ENCODE measurements around the gene SNX8.

The SNX8 gene

DNA sequence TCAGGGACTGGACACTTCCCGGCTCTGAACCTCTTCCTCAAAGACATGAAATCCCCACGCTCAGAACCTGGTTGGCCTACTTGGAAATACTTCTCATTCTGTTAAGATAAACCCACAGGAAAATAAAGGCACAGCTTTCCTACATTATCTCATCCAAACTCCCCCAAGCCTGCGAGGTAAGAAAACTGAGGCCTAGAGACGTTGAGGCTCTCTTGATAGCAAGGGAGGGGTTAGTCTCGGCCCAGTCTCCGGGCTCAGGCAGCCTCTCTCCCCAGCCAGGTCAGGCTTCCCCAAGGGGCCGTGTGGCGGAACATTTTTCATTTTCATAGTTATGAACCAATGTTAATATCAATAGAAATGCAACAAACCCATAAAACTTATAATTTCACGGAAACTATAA lies 35.8 kb upstream of the SNX8 start:
- no peak for TF ChIP-seq GATA3 (IDR thresholded peaks at IDR 0.05; ENCODE audit: low read depth, low read length)
- no peak for TF ChIP-seq GATA2 (IDR thresholded peaks at IDR 0.05; ENCODE audit: low read depth, low read length)

GRCh38 chr7:2336626-2337299 lies 22.5 kb upstream of the SNX8 start:
- TF ChIP-seq GATA2 (IDR thresholded peaks at IDR 0.05; ENCODE audit: low read depth, low read length) (no peak), GATA3 (IDR thresholded peaks at IDR 0.05; ENCODE audit: low read depth, low read length) (no peak)

DNA sequence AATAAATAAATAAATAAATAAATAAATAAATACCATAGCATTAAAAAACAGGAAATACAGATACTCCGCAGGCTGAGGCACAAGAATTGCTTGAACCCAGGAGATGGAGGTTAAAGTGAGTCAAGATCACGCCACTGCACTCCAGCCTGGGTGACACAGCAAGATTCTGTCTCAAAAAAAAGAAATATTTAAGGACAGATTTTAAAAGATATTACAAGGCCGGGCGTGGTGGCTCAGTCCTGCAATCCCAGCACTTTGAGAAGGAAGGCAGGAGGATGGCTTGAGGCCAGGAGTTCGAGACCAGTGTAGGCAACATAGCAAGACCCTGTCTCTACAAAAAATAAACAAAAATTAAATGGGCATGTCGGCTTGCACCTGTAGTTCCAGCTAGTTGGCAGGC lies 17.5 kb upstream of the SNX8 start:
- TF ChIP-seq GATA3 (IDR thresholded peaks at IDR 0.05; ENCODE audit: low read depth, low read length) = no peak
- TF ChIP-seq GATA2 (IDR thresholded peaks at IDR 0.05; ENCODE audit: low read depth, low read length) = no peak

DNA sequence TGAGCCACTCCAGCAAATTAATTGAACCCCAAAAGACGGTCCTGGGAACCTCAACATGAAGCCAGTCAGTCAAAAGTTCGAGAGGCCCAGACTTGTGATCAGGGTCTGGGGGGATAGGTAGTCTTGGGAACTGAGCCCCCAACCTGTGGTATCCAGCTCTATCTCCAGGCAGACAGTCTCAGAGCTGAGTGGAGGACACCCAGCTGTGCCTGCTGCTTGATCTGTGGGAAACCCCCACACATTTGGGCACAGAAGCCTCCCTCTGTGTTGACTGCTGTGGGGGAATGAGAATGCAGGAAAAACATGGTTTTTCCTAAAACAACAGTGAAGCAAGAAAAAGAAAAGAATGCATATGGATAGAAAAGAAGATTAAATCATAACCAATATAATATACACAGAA lies 16.3 kb upstream of the SNX8 start:
- TF ChIP-seq GATA3 (IDR thresholded peaks at IDR 0.05; ENCODE audit: low read depth, low read length) (no peak), GATA2 (IDR thresholded peaks at IDR 0.05; ENCODE audit: low read depth, low read length) (no peak)

DNA sequence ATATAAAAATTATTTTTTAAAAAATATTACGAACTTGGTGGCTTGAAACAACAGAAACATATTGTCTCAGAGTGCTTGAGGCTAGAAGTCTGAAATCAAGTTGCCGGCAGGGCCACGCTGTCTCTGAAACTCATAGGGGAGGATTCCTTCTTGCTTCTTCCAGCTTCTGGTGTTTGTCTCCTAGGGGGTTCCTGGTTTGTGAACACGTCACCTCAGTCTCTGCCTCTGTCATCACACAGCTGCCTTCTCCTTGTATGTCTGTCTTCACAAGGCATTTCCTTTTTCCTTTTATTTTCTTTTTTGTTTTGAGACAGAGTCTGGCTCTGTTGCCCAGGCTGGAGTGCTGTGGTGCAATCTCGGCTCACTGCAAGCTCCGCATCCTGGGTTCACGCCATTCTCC lies 12.7 kb upstream of the SNX8 start:
- TF ChIP-seq GATA3 (IDR thresholded peaks at IDR 0.05; ENCODE audit: low read depth, low read length) (no peak), GATA2 (IDR thresholded peaks at IDR 0.05; ENCODE audit: low read depth, low read length) (no peak)

GRCh38 chr7:2325162-2325561 lies 10.9 kb upstream of the SNX8 start:
- no peak for TF ChIP-seq GATA2 (IDR thresholded peaks at IDR 0.05; ENCODE audit: low read depth, low read length)
- TF ChIP-seq GATA3 (IDR thresholded peaks at IDR 0.05; ENCODE audit: low read depth, low read length) = no peak

GRCh38 chr7:2321020-2321419 lies 6.8 kb upstream of the SNX8 start:
- TF ChIP-seq GATA3 (IDR thresholded peaks at IDR 0.05; ENCODE audit: low read depth, low read length) (no peak), GATA2 (IDR thresholded peaks at IDR 0.05; ENCODE audit: low read depth, low read length) (no peak)

GRCh38 chr7:2317556-2318293 lies 3.5 kb upstream of the SNX8 start:
- TF ChIP-seq GATA3 (IDR thresholded peaks at IDR 0.05; ENCODE audit: low read depth, low read length) (no peak), GATA2 (IDR thresholded peaks at IDR 0.05; ENCODE audit: low read depth, low read length) (no peak)

- no peak for TF ChIP-seq GATA2 (IDR thresholded peaks at IDR 0.05; ENCODE audit: low read depth, low read length)
- no peak for TF ChIP-seq GATA3 (IDR thresholded peaks at IDR 0.05; ENCODE audit: low read depth, low read length)
These were observed 2.3 kb upstream of the SNX8 start for GRCh38 chr7:2316578-2316977.

DNA sequence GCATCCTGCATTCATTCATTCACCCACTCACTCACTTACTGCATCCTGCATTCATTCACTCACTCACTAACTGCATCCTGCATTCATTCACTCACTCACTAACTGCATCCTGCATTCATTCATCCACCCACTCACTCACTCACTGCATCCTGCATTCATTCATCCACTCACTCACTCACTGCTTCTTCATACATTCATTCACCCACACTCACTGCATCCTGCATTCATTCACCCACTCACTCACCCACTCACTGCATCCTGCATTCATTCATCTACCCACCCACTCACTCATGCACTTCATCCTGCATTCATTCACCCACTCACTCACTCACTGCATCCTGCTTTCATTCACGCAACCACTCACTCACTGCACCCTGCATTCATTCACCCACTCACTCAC lies 1.5 kb upstream of the SNX8 start:
- TF ChIP-seq GATA3 (IDR thresholded peaks at IDR 0.05; ENCODE audit: low read depth, low read length) = no peak

DNA sequence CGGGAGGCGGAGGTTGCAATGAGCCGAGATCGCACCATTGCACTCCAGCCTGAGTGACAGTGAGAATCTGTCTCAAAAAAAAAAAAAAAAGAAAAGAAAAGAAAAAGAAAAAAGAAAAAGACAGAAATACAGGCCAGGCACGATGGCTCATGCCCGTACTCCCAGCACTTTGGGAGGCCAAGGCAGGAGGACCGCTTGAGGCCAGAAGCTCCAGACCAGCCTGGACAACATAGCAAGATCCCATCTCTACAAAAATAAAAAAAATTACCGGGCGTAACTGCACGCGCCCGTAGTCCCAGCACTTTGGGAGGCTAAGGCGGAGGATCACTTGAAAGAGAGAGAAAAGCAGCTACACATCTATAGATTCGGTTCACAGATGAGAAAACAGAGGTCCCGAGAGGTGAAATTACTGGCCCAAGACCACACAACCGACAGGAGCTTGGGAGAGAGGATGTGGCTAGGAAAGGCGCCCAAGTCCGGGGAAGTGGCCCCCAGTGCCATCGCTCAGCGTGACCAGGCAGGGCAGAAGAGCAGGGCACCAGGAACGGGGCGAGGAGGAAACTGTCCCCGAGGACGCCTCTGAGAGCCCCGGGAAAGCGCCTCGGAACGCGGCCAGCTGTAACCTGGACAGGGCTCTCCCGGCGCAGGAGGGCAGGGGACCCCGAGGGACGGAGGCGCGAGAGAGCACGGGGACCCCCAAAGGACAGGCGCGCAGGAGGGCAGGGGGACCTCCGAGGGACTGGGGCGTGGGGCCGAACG lies 612 bp downstream of the SNX8 start:
- TF ChIP-seq GATA3 (IDR thresholded peaks at IDR 0.05; ENCODE audit: low read depth, low read length) (no peak), GATA2 (IDR thresholded peaks at IDR 0.05; ENCODE audit: low read depth, low read length) (no peak)

DNA sequence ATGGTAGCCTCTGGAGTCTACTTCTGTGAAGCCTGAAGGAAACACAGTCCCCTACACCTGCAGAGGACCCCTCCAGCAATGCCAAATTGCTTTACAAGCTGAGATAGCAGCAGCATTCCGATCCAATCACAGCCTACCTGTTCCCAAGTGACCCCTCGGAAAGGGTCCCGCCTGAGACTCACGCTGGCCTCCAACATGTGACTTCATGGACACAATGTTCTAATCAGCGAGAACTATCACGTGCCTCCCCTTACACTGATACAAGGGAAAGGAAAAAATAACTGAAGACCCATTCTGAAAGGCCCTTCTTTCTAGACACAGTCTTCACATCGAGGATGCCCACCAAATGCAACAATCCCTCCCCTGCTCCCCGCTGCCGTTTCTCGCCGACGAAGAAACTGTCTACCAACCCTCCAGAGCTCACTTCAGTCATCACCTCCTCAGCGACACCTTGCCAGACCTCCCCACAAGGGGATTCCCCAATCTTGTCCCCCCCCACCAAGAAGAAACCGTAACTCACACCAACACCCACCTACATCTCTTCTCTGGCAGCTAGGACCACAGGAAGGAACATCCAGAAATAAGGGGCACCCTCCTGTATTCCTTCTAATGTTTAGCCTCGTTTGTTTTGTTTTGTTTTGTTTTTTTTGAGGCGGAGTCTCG lies 1.8 kb downstream of the SNX8 start:
- TF ChIP-seq GATA3 (IDR thresholded peaks at IDR 0.05; ENCODE audit: low read depth, low read length) (no peak), GATA2 (IDR thresholded peaks at IDR 0.05; ENCODE audit: low read depth, low read length) (no peak)

GRCh38 chr7:2309889-2310331 lies 4.3 kb downstream of the SNX8 start:
- no peak for TF ChIP-seq GATA2 (IDR thresholded peaks at IDR 0.05; ENCODE audit: low read depth, low read length)
- no peak for TF ChIP-seq GATA3 (IDR thresholded peaks at IDR 0.05; ENCODE audit: low read depth, low read length)

DNA sequence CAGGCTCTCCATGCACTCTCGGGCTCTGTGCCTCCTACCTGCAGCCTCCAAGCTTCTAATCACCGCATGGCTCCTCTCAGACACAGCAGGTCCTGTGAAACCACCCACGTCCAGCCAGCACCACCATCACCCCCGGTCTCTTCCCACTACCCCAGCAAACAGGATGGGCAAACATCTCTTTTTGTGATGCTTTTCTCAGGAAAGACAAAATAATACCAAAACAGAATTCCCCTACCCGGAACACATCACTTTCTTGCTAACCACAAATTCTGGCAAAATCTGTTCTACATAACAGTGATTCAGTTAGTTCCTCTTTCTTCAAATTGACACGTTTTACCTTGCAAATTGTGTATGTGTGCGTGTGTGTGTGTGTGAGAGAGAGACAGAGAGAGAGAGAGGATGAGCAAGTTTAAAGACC lies 6.5 kb downstream of the SNX8 start:
- TF ChIP-seq GATA2 (IDR thresholded peaks at IDR 0.05; ENCODE audit: low read depth, low read length) (no peak), GATA3 (IDR thresholded peaks at IDR 0.05; ENCODE audit: low read depth, low read length) (no peak)

Measured in SH-SY5Y (cell line).